Bronchial epithelial cell (primary cell): Measurements from ENCODE around the gene MGRN1. TPM values are rescaled to one million over a fixed set of nuclear protein-coding genes. Genes with fewer than 3 reads are reported as not detected.

Source experiments
- DNase-seq: peaks from one replicate; pipeline ENCODE4 v3.0.0-alpha.2; 2010; ENCODE audit warnings: low read depth
- FAIRE-seq: peaks from 2 replicates; lab custom pipeline; 2011; peaks lifted over from hg19 to GRCh38; lab: Jason Lieb, UNC
- H3K27me3 ChIP-seq: 2 replicates; pipeline ENCODE4 v1.5.1; 2011; ENCODE audit warnings: low read length; ENCODE audit not compliant: control insufficient read depth, insufficient read depth
- H3K36me3 ChIP-seq: 2 replicates; pipeline ENCODE4 v1.5.1; 2011; ENCODE audit warnings: low read length; ENCODE audit not compliant: control insufficient read depth, insufficient read depth
- H3K4me3 ChIP-seq: 2 replicates; pipeline ENCODE4 v1.5.1; 2011; ENCODE audit warnings: mild to moderate bottlenecking, low read depth, low read length, control low read depth
- CTCF ChIP-seq: IDR thresholded peaks from 2 replicates; pipeline ENCODE4 v1.5.1; 2011; ENCODE audit warnings: mild to moderate bottlenecking, moderate library complexity, low read length, control low read depth, inconsistent platforms; ENCODE audit not compliant: insufficient read depth, severe bottlenecking
- total RNA-seq: library from RNA; depleted of rRNA; stranded (reverse); fragments of >200 nt; gene quantifications from 2 replicates; pipeline ENCODE4 v1.2.1, GENCODE V29; 2014

The MGRN1 gene
- total RNA-seq, 1 donor from 2014 or later, result 6.1 TPM

- Histone ChIP-seq H3K27me3 (no peaks in the 10 kb centered on the region), H3K36me3 (peaks cover 28% of the 10 kb centered on the region), H3K4me3 (no peak overlapping the region)
- TF ChIP-seq CTCF, result no peak
- DNase-seq, result no peak
- FAIRE-seq, result no peak
Observed at GRCh38 chr16:4696172-4696904, 71.7 kb downstream of the MGRN1 start.

GRCh38 chr16:4696905-4697847 lies 72.5 kb downstream of the MGRN1 start:
- H3K27me3 ChIP-seq, result no peaks in the 10 kb centered on the region
- TF ChIP-seq CTCF, result no peak
- no peak overlapping the region for H3K4me3 ChIP-seq
- FAIRE-seq, result no peak
- peaks cover 30% of the 10 kb centered on the region for H3K36me3 ChIP-seq
- no peak for DNase-seq

GRCh38 chr16:4697848-4698291 lies 73.2 kb downstream of the MGRN1 start:
- DNase-seq (no peak), FAIRE-seq (no peak)
- Histone ChIP-seq H3K36me3 (peaks cover 33% of the 10 kb centered on the region), H3K27me3 (no peaks in the 10 kb centered on the region), H3K4me3 (no peak overlapping the region)
- no peak for TF ChIP-seq CTCF

- TF ChIP-seq CTCF, result no peak
- Histone ChIP-seq H3K36me3 (peaks cover 33% of the 10 kb centered on the region), H3K27me3 (no peaks in the 10 kb centered on the region), H3K4me3 (no peak overlapping the region)
- DNase-seq, result no peak
- no peak for FAIRE-seq
Observed at GRCh38 chr16:4698321-4699045, 73.9 kb downstream of the MGRN1 start.

GRCh38 chr16:4699046-4699556 lies 74.5 kb downstream of the MGRN1 start:
- no peak for FAIRE-seq
- no peak for DNase-seq
- Histone ChIP-seq H3K4me3 (no peak overlapping the region), H3K27me3 (no peaks in the 10 kb centered on the region), H3K36me3 (peaks cover 36% of the 10 kb centered on the region)
- no peak for TF ChIP-seq CTCF
